Lower leg skin (tissue), 4 donors: Measurements from ENCODE around the gene CASP3. TPM values are rescaled to one million over a fixed set of nuclear protein-coding genes. Genes with fewer than 3 reads are reported as not detected.
A peak's percentile ranks its signal among the peaks of the same experiment; 100 is the strongest.
"Not testable (repeated sequence)": the region's sequence is repeated elsewhere in the genome, so short reads cannot be mapped to it uniquely, and the experiment has no call there.

Experiments
- DNase-seq, 2 donors: peaks; one replicate each; pipeline ENCODE4 v3.0.0-alpha.2; 2019; ENCODE audit warnings: low spot score in 2 of 2
- H3K4me3 ChIP-seq: fragments of 200-600 bp; sonication (generic); 2 replicates; pipeline ENCODE4 v1.5.1; 2017; ENCODE audit warnings: mild to moderate bottlenecking, low read depth; ENCODE audit not compliant: poor library complexity, severe bottlenecking
- POLR2A ChIP-seq, 2 donors: fragments of 450-650 bp; IDR thresholded peaks; one replicate each; pipeline ENCODE4 v1.6.1; 2016 to 2017; ENCODE audit warnings: antibody characterized with exemption in 2 of 2, mild to moderate bottlenecking in 1 of 2, moderate library complexity in 1 of 2
- WGBS, 2 donors: methylation state at CpG; one replicate each; pipeline ENCODE4 v1.1.5; 2018; 5-methylcytosine and 5-hydroxymethylcytosine counted together
- intact Hi-C: fragments of 100-400 bp; cut with DNase I; formaldehyde crosslinking; loops from one replicate; pipeline ENCODE4 v1.15.0; 2023; ENCODE audit warnings: low total_unique reads
- total RNA-seq, 4 donors: library from RNA; depleted of rRNA; stranded (reverse); fragments of >200 nt; gene quantifications; one replicate each; pipeline ENCODE4 v1.1.0, GENCODE V29; 2016
- TF ChIP-seq, protein P1 (sequence below), 3 donors: fragments of 450-650 bp; IDR thresholded peaks; one replicate each; pipeline ENCODE4 v1.5.1; 2016; ENCODE audit warnings: antibody characterized with exemption in 3 of 3, mild to moderate bottlenecking in 3 of 3, moderate library complexity in 2 of 3

Gene CASP3
- total RNA-seq, 4 donors from 2014 or later = 10.2 to 18.4 (median 14.8) TPM

DNA sequence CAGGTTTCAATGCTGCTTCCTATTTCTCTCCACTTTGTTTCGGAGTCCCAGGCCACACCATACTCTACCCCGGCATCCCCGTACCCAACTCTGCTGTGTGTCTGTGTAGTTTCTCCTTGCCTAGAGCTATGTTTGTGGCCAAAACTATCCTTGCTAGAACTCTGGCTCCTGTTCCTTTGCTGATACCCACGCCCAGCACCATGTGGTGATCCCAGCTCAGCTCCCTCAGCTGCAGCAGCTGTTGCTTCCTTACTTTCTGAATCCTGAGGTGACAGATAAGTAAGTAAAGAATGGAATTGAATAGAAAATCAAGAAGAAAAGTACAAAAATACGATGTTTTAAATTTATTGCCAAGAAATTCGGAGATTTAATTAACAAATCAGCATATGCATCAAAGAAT lies 55.8 kb downstream of the CASP3 start:
- intact Hi-C loops = no loop called here

DNA sequence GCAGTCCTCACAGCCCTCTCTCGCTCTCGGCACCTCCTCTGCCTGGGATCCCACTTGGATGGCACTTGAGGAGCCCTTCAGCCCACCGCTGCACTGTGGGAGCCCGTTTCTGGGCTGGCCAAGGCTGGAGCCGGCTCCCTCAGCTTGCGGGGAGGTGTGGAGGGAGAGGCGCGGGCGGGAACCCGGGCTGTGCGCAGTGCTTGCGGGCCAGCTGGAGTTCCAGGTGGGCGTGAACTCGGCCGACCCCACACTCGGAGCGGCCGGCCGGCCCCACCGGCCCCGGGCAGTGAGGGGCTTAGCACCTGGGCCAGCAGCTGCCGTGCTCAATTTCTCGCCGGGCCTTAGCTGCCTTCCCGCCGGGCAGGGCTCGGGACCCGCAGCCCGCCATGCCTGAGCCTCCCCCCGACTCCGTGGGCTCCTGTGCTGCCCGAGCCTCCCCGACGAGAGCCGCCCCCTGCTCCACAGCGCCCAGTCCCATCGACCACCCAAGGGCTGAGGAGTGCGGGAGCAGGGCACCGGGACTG lies 57.4 kb downstream of the CASP3 start:
- DNase-seq = peak in 1 of 2 donors; percentile 74
- intact Hi-C loops, H3K4me3 ChIP-seq: not testable (repeated sequence)
- WGBS, 2 donors = 97% methylated on average over 26 to 27 of the region's 39 CpGs

More for the DNA sequence above, 55.8 kb downstream of the CASP3 start:
- peak in 1 of 2 donors; percentile 26 for DNase-seq
- no peak for TF ChIP-seq POLR2A (IDR thresholded peaks at IDR 0.05)
- TF ChIP-seq, protein P1, sequence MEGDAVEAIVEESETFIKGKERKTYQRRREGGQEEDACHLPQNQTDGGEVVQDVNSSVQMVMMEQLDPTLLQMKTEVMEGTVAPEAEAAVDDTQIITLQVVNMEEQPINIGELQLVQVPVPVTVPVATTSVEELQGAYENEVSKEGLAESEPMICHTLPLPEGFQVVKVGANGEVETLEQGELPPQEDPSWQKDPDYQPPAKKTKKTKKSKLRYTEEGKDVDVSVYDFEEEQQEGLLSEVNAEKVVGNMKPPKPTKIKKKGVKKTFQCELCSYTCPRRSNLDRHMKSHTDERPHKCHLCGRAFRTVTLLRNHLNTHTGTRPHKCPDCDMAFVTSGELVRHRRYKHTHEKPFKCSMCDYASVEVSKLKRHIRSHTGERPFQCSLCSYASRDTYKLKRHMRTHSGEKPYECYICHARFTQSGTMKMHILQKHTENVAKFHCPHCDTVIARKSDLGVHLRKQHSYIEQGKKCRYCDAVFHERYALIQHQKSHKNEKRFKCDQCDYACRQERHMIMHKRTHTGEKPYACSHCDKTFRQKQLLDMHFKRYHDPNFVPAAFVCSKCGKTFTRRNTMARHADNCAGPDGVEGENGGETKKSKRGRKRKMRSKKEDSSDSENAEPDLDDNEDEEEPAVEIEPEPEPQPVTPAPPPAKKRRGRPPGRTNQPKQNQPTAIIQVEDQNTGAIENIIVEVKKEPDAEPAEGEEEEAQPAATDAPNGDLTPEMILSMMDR (IDR thresholded peaks at IDR 0.05) = no peak
- WGBS, 2 donors = 83 to 84% methylated on average over 6 of the region's 6 CpGs
- no peak overlapping the region for H3K4me3 ChIP-seq

DNA sequence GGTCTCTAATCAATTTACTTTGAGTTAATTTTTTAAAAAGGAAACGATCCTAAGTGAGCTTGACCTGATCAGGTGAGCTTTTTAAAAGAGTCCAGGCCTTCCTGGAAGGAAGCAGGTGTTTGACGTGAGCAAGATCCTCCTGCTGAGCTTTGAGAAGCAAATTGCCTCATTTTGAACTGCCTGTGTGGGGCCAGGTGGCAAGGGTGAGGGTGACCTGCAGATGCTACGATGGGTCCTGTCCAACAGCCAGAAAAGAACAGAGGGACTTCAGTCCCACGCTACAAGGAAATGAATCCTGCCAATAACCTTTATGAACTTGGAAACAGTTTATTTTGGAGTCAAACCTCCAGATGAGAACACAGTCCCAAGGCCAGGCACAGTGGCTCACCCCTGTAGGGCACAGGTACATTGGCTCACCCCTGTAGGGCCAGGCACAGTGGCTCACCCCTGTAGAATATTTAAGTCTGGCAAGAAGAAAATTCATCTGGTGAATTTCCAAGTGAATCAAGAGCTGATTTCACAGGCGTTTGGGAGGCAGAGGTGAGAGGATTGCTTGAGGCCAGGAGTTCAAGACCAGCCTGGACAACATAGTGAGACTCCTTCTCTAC lies 58.1 kb downstream of the CASP3 start:
- TF ChIP-seq, protein P1 (IDR thresholded peaks at IDR 0.05) = no peak
- no peak for TF ChIP-seq POLR2A (IDR thresholded peaks at IDR 0.05)
- no peak overlapping the region for H3K4me3 ChIP-seq
- DNase-seq = peak in 1 of 2 donors; percentile 45
- WGBS, 2 donors = 74 to 80% methylated on average over 5 of the region's 5 CpGs
- intact Hi-C loops = no loop called here

DNA sequence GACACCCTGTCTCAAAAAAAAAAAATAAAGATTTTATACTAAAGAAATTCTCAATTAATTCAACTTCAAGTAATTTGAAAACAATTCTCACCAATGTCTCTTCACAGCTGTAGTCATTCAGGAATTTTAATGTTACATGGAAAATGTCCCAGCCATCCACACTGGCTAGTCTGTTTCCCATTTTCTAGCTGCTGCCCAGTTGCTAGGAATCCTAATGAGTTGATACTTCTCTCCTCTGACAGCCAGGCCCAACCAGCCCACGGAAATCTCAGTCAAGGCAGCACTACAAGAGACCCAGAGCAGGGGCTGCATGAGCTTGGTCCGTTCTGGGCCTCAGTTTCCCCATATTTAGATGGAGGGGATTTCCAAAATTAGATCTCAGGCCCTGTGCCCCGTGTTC lies 59.1 kb downstream of the CASP3 start:
- no peak overlapping the region for H3K4me3 ChIP-seq
- TF ChIP-seq, protein P1 (IDR thresholded peaks at IDR 0.05) = no peak
- no peak for TF ChIP-seq POLR2A (IDR thresholded peaks at IDR 0.05)
- 50 to 67% methylated on average over 3 of the region's 3 CpGs for WGBS, 2 donors
- peak in 1 of 2 donors; percentile 36 for DNase-seq
- intact Hi-C loops = no loop called here

DNA sequence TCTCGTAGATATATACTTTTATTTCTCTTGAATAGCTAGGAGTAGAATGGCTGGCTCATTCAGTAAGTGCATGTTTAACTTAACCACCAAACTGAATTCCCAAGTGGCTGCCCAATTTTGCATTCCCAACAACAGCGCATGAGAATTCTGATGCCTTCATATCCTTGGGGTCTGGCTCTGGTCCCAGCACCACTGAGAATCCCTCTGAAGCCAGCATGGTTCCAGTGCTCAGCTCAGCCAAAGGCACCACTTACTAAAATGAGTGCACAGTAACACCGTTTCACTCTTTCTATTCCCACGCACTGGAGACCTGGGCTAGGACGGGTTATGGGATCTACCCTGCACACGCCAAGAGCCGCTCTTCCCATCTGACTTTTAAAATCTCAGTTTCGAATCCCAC lies 60.4 kb downstream of the CASP3 start:
- 78 to 88% methylated on average over 8 of the region's 8 CpGs for WGBS, 2 donors
- intact Hi-C loops = no loop called here
- no peak for TF ChIP-seq POLR2A (IDR thresholded peaks at IDR 0.05)
- TF ChIP-seq, protein P1 (IDR thresholded peaks at IDR 0.05) = no peak
- DNase-seq = peak in 1 of 2 donors; percentile 21
- no peak overlapping the region for H3K4me3 ChIP-seq

DNA sequence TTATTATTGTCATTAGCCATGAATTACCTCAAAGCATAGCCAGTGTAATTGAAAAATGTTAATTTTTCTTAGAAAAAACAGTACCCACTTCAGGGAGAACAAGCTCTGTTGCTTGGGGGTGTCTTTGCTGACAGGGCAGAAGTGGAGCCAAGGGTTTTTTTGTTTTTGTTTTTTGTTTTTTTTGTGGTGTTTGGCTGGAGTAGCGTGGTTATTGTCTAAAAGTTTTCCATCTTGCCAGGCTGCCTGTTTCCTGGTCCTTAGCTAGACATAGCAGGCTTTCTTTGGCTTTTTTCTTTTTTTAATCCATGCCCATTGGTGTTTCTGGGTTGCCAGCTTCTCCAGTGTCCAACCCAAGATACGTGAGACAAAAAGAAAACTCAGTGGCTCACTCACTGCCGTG lies 61.5 kb downstream of the CASP3 start:
- no peak overlapping the region for H3K4me3 ChIP-seq
- TF ChIP-seq, protein P1 (IDR thresholded peaks at IDR 0.05) = no peak
- TF ChIP-seq POLR2A (IDR thresholded peaks at IDR 0.05) = no peak
- 75 to 78% methylated on average over 3 of the region's 3 CpGs for WGBS, 2 donors
- intact Hi-C loops = no loop called here
- no peak for DNase-seq
